HEK293 (cell line): Measurements from ENCODE around the gene RGS7BP.
A peak's percentile ranks its signal among the peaks of the same experiment; 100 is the strongest.

Experiments
- CTCF ChIA-PET: fragments of 350-600 bp; formaldehyde crosslinking; extraction: SDS; loops from one replicate; lab custom pipeline; 2021; ENCODE audit warnings: antibody characterized with exemption; lab: Yijun Ruan, JAX
- POLR2A ChIA-PET: fragments of 300-600 bp; formaldehyde crosslinking; extraction: SDS; loops from one replicate; lab custom pipeline; 2020; ENCODE audit warnings: antibody characterized with exemption, inconsistent platforms; lab: Yijun Ruan, JAX
- H3K27ac ChIP-seq: fragments of 200-500 bp; sonication (Bioruptor generic); 2 replicates; pipeline ENCODE4 v1.5.1; 2014; ENCODE audit warnings: low read depth, low read length, control low read depth, inconsistent platforms; ENCODE audit errors: extremely low read depth
- H3K36me3 ChIP-seq, 2 experiments: fragments of 200-500 bp in 1 of 2; sonication (Bioruptor generic) in 1 of 2; 1 replicate in 1 of 2; 2 replicates in 1 of 2; pipeline ENCODE4 v1.5.1; 2014 to 2017; ENCODE audit warnings: inconsistent platforms in 2 of 2, low read length in 2 of 2; ENCODE audit not compliant: control insufficient read depth in 2 of 2, insufficient read depth in 1 of 2
- H3K4me1 ChIP-seq: fragments of 200-500 bp; sonication (Bioruptor generic); 2 replicates; pipeline ENCODE4 v1.5.1; 2014; ENCODE audit warnings: mild to moderate bottlenecking, low read length, inconsistent platforms; ENCODE audit not compliant: control insufficient read depth, insufficient read depth
- H3K4me3 ChIP-seq: 2 replicates; pipeline ENCODE4 v1.5.1; 2011; ENCODE audit warnings: low read depth, mild to moderate bottlenecking, control low read depth, low read length, moderate library complexity
- H3K9me3 ChIP-seq: fragments of 200-500 bp; sonication (Bioruptor generic); 2 replicates; pipeline ENCODE4 v1.5.1; 2014; ENCODE audit warnings: low read depth, low read length, inconsistent platforms; ENCODE audit not compliant: control insufficient read depth, insufficient read depth
- BCL6B ChIP-seq: fragments of 450-650 bp; formaldehyde crosslinking; IDR thresholded peaks from 2 replicates; pipeline ENCODE4 v1.5.1; 2017; ENCODE audit warnings: missing biosample characterization, missing genetic modification characterization
- PATZ1 ChIP-seq: fragments of 450-650 bp; formaldehyde crosslinking; IDR thresholded peaks from 2 replicates; pipeline ENCODE4 v1.5.1; 2016; ENCODE audit warnings: missing biosample characterization, missing genetic modification characterization
- TSHZ1 ChIP-seq: fragments of 450-650 bp; formaldehyde crosslinking; IDR thresholded peaks from 2 replicates; pipeline ENCODE4 v1.5.1; 2016; ENCODE audit warnings: missing biosample characterization, missing genetic modification characterization, borderline replicate concordance
- ZBTB20 ChIP-seq: fragments of 450-650 bp; formaldehyde crosslinking; IDR thresholded peaks from 2 replicates; pipeline ENCODE4 v1.5.1; 2016; ENCODE audit warnings: missing biosample characterization, missing genetic modification characterization
- ZBTB21 ChIP-seq: fragments of 450-650 bp; formaldehyde crosslinking; IDR thresholded peaks from 2 replicates; pipeline ENCODE4 v1.5.1; 2017; ENCODE audit warnings: missing biosample characterization, missing genetic modification characterization
- ZFP69B ChIP-seq: fragments of 450-650 bp; formaldehyde crosslinking; IDR thresholded peaks from 2 replicates; pipeline ENCODE4 v1.5.1; 2016; ENCODE audit warnings: missing biosample characterization, missing genetic modification characterization
- ZNF121 ChIP-seq: fragments of 450-650 bp; formaldehyde crosslinking; IDR thresholded peaks from 2 replicates; pipeline ENCODE4 v1.5.1; 2016; ENCODE audit warnings: missing biosample characterization, missing genetic modification characterization
- ZNF155 ChIP-seq: fragments of 450-650 bp; formaldehyde crosslinking; IDR thresholded peaks from 2 replicates; pipeline ENCODE4 v1.5.1; 2016; ENCODE audit warnings: missing biosample characterization, missing genetic modification characterization
- ZNF175 ChIP-seq: fragments of 450-650 bp; formaldehyde crosslinking; IDR thresholded peaks from 2 replicates; pipeline ENCODE4 v1.5.1; 2016; ENCODE audit warnings: missing biosample characterization, missing genetic modification characterization
- ZNF2 ChIP-seq: fragments of 450-650 bp; formaldehyde crosslinking; IDR thresholded peaks from 2 replicates; pipeline ENCODE4 v1.5.1; 2016; ENCODE audit warnings: missing biosample characterization, missing genetic modification characterization
- ZNF211 ChIP-seq: fragments of 450-650 bp; formaldehyde crosslinking; IDR thresholded peaks from 2 replicates; pipeline ENCODE4 v1.5.1; 2016; ENCODE audit warnings: low read depth, missing biosample characterization, missing genetic modification characterization
- ZNF274 ChIP-seq, 2 experiments: fragments of 200-500 bp in 1 of 2; fragments of 450-650 bp in 1 of 2; sonication (Bioruptor generic) in 1 of 2; formaldehyde crosslinking in 1 of 2; IDR thresholded peaks; 2 replicates each; pipeline versions ENCODE4 v1.5.1 to v1.6.1; 2014 to 2016; ENCODE audit warnings: borderline replicate concordance in 1 of 2, inconsistent platforms in 1 of 2, low read length in 1 of 2, missing biosample characterization in 1 of 2, missing genetic modification characterization in 1 of 2
- ZNF449 ChIP-seq: fragments of 450-650 bp; formaldehyde crosslinking; IDR thresholded peaks from 2 replicates; pipeline ENCODE4 v1.5.1; 2017; ENCODE audit warnings: missing biosample characterization, mild to moderate bottlenecking, missing genetic modification characterization, moderate library complexity
- ZNF585B ChIP-seq: fragments of 450-650 bp; formaldehyde crosslinking; IDR thresholded peaks from 2 replicates; pipeline ENCODE4 v1.5.1; 2016; ENCODE audit warnings: missing biosample characterization, missing genetic modification characterization
- ZNF621 ChIP-seq: fragments of 450-650 bp; formaldehyde crosslinking; IDR thresholded peaks from 2 replicates; pipeline ENCODE4 v1.5.1; 2017; ENCODE audit warnings: missing biosample characterization, missing genetic modification characterization
- ZNF792 ChIP-seq: fragments of 450-650 bp; formaldehyde crosslinking; IDR thresholded peaks from 2 replicates; pipeline ENCODE4 v1.5.1; 2016; ENCODE audit warnings: missing biosample characterization, missing genetic modification characterization
- ZXDB ChIP-seq: fragments of 450-650 bp; formaldehyde crosslinking; IDR thresholded peaks from 2 replicates; pipeline ENCODE4 v1.5.1; 2016; ENCODE audit warnings: missing biosample characterization, missing genetic modification characterization

Gene RGS7BP

GRCh38 chr5:64649512-64649911 is 143.7 kb downstream of the RGS7BP start:
- Histone ChIP-seq H3K36me3 (no peaks in the 10 kb centered on the region), H3K4me1 (no peaks in the 10 kb centered on the region), H3K4me3 (no peak overlapping the region), H3K27ac (no peak overlapping the region)
- ChIA-PET CTCF (interaction anchor here (1.2 kb wide), 1 partner anchor 135 kb away, joined by 4 read pairs; no protein-coding TSS in a partner anchor), POLR2A (no interaction called here)
- TF ChIP-seq ZNF585B (tag by site-specific recombination) (peak; percentile 72), ZXDB (tag by site-specific recombination) (no peak)
- TF ChIP-seq, all 188 proteins: peak for 1
- H3K9me3 ChIP-seq, result no peaks in the 10 kb centered on the region

GRCh38 chr5:64653766-64654560 is 148.1 kb downstream of the RGS7BP start:
- CTCF ChIA-PET, result interaction anchor here (0.6 to 0.9 kb wide), 2 partner anchors 18 to 584 kb away, joined by 3 read pairs; no protein-coding TSS in a partner anchor
- H3K27ac ChIP-seq, result no peak overlapping the region
- TF ChIP-seq ZNF274 (IDR thresholded peaks at IDR 0.05; ENCODE audit: low read length) (no peak), ZNF274 (tag by site-specific recombination; IDR thresholded peaks at IDR 0.05; ENCODE audit: borderline replicate concordance) (no peak), ZNF155 (no peak)
- TF ChIP-seq, all 188 proteins: peak for 0
- Histone ChIP-seq H3K4me3 (no peak overlapping the region), H3K36me3 (no peaks in the 10 kb centered on the region), H3K9me3 (no peaks in the 10 kb centered on the region), H3K4me1 (no peaks in the 10 kb centered on the region)
- POLR2A ChIA-PET, result no interaction called here

- Histone ChIP-seq H3K9me3 (no peaks in the 10 kb centered on the region), H3K4me3 (no peak overlapping the region), H3K27ac (no peak overlapping the region), H3K4me1 (no peaks in the 10 kb centered on the region), H3K36me3 (no peaks in the 10 kb centered on the region)
- CTCF ChIA-PET, result interaction anchor here (0.9 kb wide), 1 partner anchor 19 kb away, joined by 3 read pairs; no protein-coding TSS in a partner anchor
- TF ChIP-seq ZNF449 (tag by site-specific recombination) (no peak), ZFP69B (tag by site-specific recombination) (no peak), ZNF175 (tag by site-specific recombination) (no peak), ZNF792 (tag by site-specific recombination) (no peak), ZBTB20 (tag by site-specific recombination) (no peak), BCL6B (tag by site-specific recombination) (no peak), ZNF621 (tag by site-specific recombination) (no peak), ZBTB21 (tag by site-specific recombination) (no peak), ZNF2 (tag by site-specific recombination) (no peak)
- POLR2A ChIA-PET, result no interaction called here
Observed at GRCh38 chr5:64654561-64654938, 148.7 kb downstream of the RGS7BP start.

- H3K9me3 ChIP-seq, result no peaks in the 10 kb centered on the region
- H3K36me3 ChIP-seq, result no peaks in the 10 kb centered on the region
- H3K4me1 ChIP-seq, result no peaks in the 10 kb centered on the region
- ChIA-PET POLR2A (no interaction called here), CTCF (no interaction called here)
- H3K27ac ChIP-seq, result no peak overlapping the region
- H3K4me3 ChIP-seq, result no peak overlapping the region
- TF ChIP-seq PATZ1 (tag by site-specific recombination), result no peak
- TF ChIP-seq ZNF121 (tag by site-specific recombination), result no peak
- no peak for TF ChIP-seq TSHZ1 (tag by site-specific recombination)
- no peak for TF ChIP-seq ZNF211 (tag by site-specific recombination)
Observed at GRCh38 chr5:64655596-64655995, 149.8 kb downstream of the RGS7BP start.
